HepG2 (cell line): ENCODE data around the gene C2. TPM values are rescaled to one million over a fixed set of nuclear protein-coding genes. Genes with fewer than 3 reads are reported as not detected.

Experiments
- ATM ChIP-seq: fragments of 450-650 bp; IDR thresholded peaks from 2 replicates; pipeline ENCODE4 v1.7.1; 2017; ENCODE audit warnings: mild to moderate bottlenecking, borderline replicate concordance
- BRCA1 ChIP-seq: sonication (generic); formaldehyde crosslinking; IDR thresholded peaks from 2 replicates; pipeline ENCODE4 v1.4.0; 2020; ENCODE audit warnings: missing genetic modification reagents
- E2F5 ChIP-seq: sonication (generic); formaldehyde crosslinking; conservative IDR thresholded peaks from 2 replicates; pipeline ENCODE4 v1.4.0; 2020; ENCODE audit warnings: missing genetic modification reagents
- ETS1 ChIP-seq: sonication (generic); formaldehyde crosslinking; IDR thresholded peaks from 2 replicates; pipeline ENCODE4 v1.4.0; 2020; ENCODE audit warnings: missing genetic modification reagents
- FOXJ3 ChIP-seq: sonication (generic); formaldehyde crosslinking; IDR thresholded peaks from 2 replicates; pipeline ENCODE4 v1.4.0; 2020; ENCODE audit warnings: missing genetic modification reagents, mild to moderate bottlenecking, borderline replicate concordance
- FOXP1 ChIP-seq, 2 experiments: fragments of 450-650 bp in 1 of 2; IDR thresholded peaks; 2 replicates each; pipeline ENCODE4 v1.6.1; 2017 to 2018; ENCODE audit warnings: antibody characterized with exemption in 1 of 2
- KDM3A ChIP-seq: IDR thresholded peaks from 2 replicates; pipeline ENCODE4 v1.6.1; 2018; ENCODE audit warnings: low read depth, missing compliant biosample characterization
- KMT2A ChIP-seq: sonication (generic); formaldehyde crosslinking; IDR thresholded peaks from 2 replicates; pipeline ENCODE4 v1.4.0; 2020; ENCODE audit warnings: missing genetic modification reagents
- MYC ChIP-seq: sonication (generic); formaldehyde crosslinking; IDR thresholded peaks from 2 replicates; pipeline ENCODE4 v1.9.0; 2021; ENCODE audit warnings: missing genetic modification reagents, borderline replicate concordance
- PITX1 ChIP-seq: sonication (generic); formaldehyde crosslinking; IDR thresholded peaks from 2 replicates; pipeline ENCODE4 v1.5.1; 2020; ENCODE audit warnings: mild to moderate bottlenecking, missing genetic modification reagents
- PRMT3 ChIP-seq: sonication (generic); formaldehyde crosslinking; IDR thresholded peaks from 2 replicates; pipeline ENCODE4 v1.8.1; 2022; ENCODE audit warnings: low read depth, mild to moderate bottlenecking, moderate library complexity, missing genetic modification reagents, borderline replicate concordance
- REL ChIP-seq: sonication (generic); formaldehyde crosslinking; conservative IDR thresholded peaks from 2 replicates; pipeline ENCODE4 v1.8.0; 2022; ENCODE audit warnings: mild to moderate bottlenecking, missing genetic modification reagents, moderate library complexity
- SAP130 ChIP-seq: IDR thresholded peaks from 2 replicates; pipeline ENCODE4 v1.6.1; 2016; ENCODE audit warnings: low read depth
- SOX6 ChIP-seq, 2 experiments: fragments of 450-650 bp in 1 of 2; sonication (generic) in 1 of 2; formaldehyde crosslinking in 1 of 2; IDR thresholded peaks; 2 replicates each; pipeline versions ENCODE4 v1.4.0 to v1.6.1; 2017 to 2020; ENCODE audit warnings: antibody characterized with exemption in 1 of 2, mild to moderate bottlenecking in 1 of 2, missing genetic modification reagents in 1 of 2
- THAP8 ChIP-seq: sonication (generic); formaldehyde crosslinking; IDR thresholded peaks from 2 replicates; pipeline ENCODE4 v1.5.1; 2020; ENCODE audit warnings: missing genetic modification reagents, mild to moderate bottlenecking, borderline replicate concordance
- ZNF224 ChIP-seq: sonication (generic); formaldehyde crosslinking; IDR thresholded peaks from 2 replicates; pipeline ENCODE4 v1.5.0; 2020; ENCODE audit warnings: mild to moderate bottlenecking, missing genetic modification reagents
- ZNF281 ChIP-seq: sonication (generic); formaldehyde crosslinking; IDR thresholded peaks from 2 replicates; pipeline ENCODE4 v1.4.0; 2020; ENCODE audit warnings: missing genetic modification reagents, borderline replicate concordance
- ZNF562 ChIP-seq: sonication (generic); formaldehyde crosslinking; IDR thresholded peaks from 2 replicates; pipeline ENCODE4 v1.8.0; 2022; ENCODE audit warnings: missing genetic modification reagents, borderline replicate concordance
- ZNF569 ChIP-seq: sonication (generic); formaldehyde crosslinking; IDR thresholded peaks from 2 replicates; pipeline ENCODE4 v1.5.0; 2020; ENCODE audit warnings: mild to moderate bottlenecking, missing genetic modification reagents, moderate library complexity, borderline replicate concordance
- ZNF7 ChIP-seq: IDR thresholded peaks from 2 replicates; pipeline ENCODE4 v1.6.1; 2016; ENCODE audit warnings: missing biosample characterization, missing genetic modification reagents
- ZNF75D ChIP-seq: sonication (generic); formaldehyde crosslinking; IDR thresholded peaks from 2 replicates; pipeline ENCODE4 v1.8.1; 2023; ENCODE audit warnings: missing genetic modification reagents, mild to moderate bottlenecking, borderline replicate concordance
- ZXDC ChIP-seq: sonication (generic); formaldehyde crosslinking; IDR thresholded peaks from 2 replicates; pipeline ENCODE4 v1.5.0; 2020; ENCODE audit warnings: mild to moderate bottlenecking, missing genetic modification reagents
- polyA plus RNA-seq, 8 experiments: library from polyadenylated mRNA; depleted of rRNA in 3 of 8; stranded (reverse) in 7 of 8; unstranded in 1 of 8; fragments of >200 nt; fragmentation: Illumina TruSeq in 4 of 8; extraction: Trizol in 4 of 8; gene quantifications; 2 replicates each; pipeline versions ENCODE4 v1.2.1 to v1.2.3, GENCODE V29; 2011 to 2016; ENCODE audit warnings: low read depth in 4 of 8, missing spikeins in 1 of 8, mixed read lengths in 1 of 8; ENCODE audit not compliant: insufficient read depth in 1 of 8
- total RNA-seq, 5 experiments: library from RNA; depleted of rRNA; stranded (reverse); fragments of >200 nt; fragmentation: Illumina TruSeq; extraction: Trizol; gene quantifications; 2 replicates each; pipeline ENCODE4 v1.2.3, GENCODE V29; 2016; ENCODE audit warnings: low read depth in 1 of 5

The C2 gene
- total and polyA plus RNA-seq, 2 of the 13 experiments (the other 11 are each of a cell fraction or from before 2014, with no cell fraction given): 165 to 307 TPM

GRCh38 chr6:31900917-31901414 is 26.6 kb upstream of the C2 start (continued):
- 0 out of 2 replicates have a peak, but pooled peaks have one; percentile 44 for TF ChIP-seq ETS1
- TF ChIP-seq ZNF281 (CRISPR knock-in tag): no peak
- TF ChIP-seq ZNF569 (CRISPR knock-in tag): no peak
- TF ChIP-seq ZNF75D (CRISPR knock-in tag): no peak
- no peak for TF ChIP-seq ZNF562 (CRISPR knock-in tag)
- TF ChIP-seq FOXJ3 (CRISPR knock-in tag): no peak
- TF ChIP-seq THAP8: no peak
- TF ChIP-seq BRCA1 (CRISPR knock-in tag): 0 out of 2 replicates have a peak, but pooled peaks have one; percentile 51
- no peak for TF ChIP-seq E2F5 (CRISPR knock-in tag)
- TF ChIP-seq ZXDC (CRISPR knock-in tag): no peak
- no peak for TF ChIP-seq REL (CRISPR knock-in tag)
- no peak for TF ChIP-seq PRMT3 (CRISPR knock-in tag)
- TF ChIP-seq ZNF224 (CRISPR knock-in tag): no peak
- no peak for TF ChIP-seq ZNF7 (CRISPR knock-in tag)
- TF ChIP-seq SOX6 (IDR thresholded peaks at IDR 0.05): no peak
- no peak for TF ChIP-seq SOX6 (CRISPR knock-in tag; IDR thresholded peaks at IDR 0.05)
- TF ChIP-seq KMT2A (CRISPR knock-in tag): no peak
- no peak for TF ChIP-seq PITX1 (CRISPR knock-in tag)
- 0 out of 2 replicates have a peak, but pooled peaks have one; percentile 7 for TF ChIP-seq SAP130
- TF ChIP-seq KDM3A: no peak
- peak; percentile 61; the same call in 1 of the 2 replicates for TF ChIP-seq MYC (CRISPR knock-in tag)
- no peak for TF ChIP-seq FOXP1 (IDR thresholded peaks at IDR 0.05)
- no peak for TF ChIP-seq FOXP1 (CRISPR knock-in tag; IDR thresholded peaks at IDR 0.05)
- TF ChIP-seq ATM: no peak
